NCI-H1048 (cell line): ENCODE results near the gene NUDT2.
"Not testable (repeated sequence)": the region's sequence is repeated elsewhere in the genome, so short reads cannot be mapped to it uniquely, and the experiment has no call there.

Experiments
- DNase-seq: peaks from one replicate; lab custom pipeline; 2025; lab: John Stamatoyannopoulos, UW

The NUDT2 gene

DNA sequence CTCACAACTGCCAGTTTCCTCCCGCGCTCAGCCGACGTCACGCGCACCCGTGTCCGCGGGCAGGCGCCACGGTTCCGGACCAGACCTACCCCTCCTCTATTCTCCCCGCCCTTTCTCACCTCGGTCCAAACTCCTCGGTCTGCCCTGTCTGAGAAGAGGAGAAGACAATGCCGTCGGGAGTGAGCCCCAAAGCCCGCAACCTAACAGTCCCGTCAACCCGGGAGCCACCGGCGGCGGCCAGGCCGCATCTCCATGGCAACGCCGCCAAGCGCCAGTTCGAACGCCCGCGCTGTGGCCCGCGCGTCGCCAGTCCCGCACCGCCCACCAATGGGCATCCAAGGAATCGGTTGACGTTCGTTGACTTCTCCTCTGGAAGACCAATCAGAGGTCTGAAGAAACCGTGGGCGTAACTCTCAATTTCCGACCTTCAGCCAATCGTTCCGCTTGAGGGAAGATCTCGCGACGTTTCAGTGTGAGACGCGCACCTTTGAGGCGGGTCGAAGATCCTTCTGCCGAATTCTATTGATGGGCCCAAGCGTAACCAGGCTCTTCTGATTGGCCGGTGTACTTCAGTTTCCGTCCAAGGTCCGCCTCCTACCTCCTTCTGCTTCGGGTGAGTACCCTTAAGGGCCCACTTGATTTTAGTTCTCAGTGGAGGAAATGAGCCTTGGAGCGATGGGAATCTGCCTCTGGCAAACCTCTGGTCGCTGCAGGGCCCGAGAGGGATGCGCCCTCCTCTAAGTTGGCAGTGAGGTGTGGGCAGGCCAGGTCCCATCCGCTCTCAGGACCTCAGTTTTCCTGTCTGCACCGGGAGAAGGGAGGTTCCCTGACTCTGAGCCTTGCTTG, at the start of gene NUDT2, which contains the start of gene KIF24:
Gene NUDT2 (plus strand): TSS at position 583 of the 846 bp plus-strand sequence. CDS start 9,471 bp downstream, outside the sequence.
Gene KIF24 (minus strand): TSS at position 282 of the 846 bp plus-strand sequence. CDS start 17,922 bp downstream, outside the sequence.
- DNase-seq, result peak; percentile 99

DNA sequence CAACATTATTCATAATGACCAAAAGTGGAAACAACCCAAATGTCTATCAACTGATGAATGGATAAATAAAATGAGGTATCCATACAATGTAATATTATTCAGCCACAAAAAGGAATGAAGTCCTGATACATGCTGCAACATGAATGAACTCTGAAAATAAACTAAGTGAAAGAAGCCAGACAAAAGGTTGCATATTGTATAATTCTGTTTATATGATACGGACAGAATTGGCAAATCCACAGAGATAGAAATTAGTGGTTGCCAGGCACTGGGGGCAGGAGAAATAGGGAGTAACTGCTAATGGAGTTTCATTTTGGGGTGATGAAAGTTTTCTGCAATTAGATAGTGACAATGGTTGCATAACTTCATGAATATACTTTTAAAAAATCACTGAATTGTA, 47.3 kb upstream of the NUDT2 start:
- DNase-seq, result no peak

- no peak for DNase-seq
Measured at GRCh38 chr9:34289159-34289558, 40.2 kb upstream of the NUDT2 start.

GRCh38 chr9:34291023-34291422, 38.3 kb upstream of the NUDT2 start:
- DNase-seq, result no peak

DNA sequence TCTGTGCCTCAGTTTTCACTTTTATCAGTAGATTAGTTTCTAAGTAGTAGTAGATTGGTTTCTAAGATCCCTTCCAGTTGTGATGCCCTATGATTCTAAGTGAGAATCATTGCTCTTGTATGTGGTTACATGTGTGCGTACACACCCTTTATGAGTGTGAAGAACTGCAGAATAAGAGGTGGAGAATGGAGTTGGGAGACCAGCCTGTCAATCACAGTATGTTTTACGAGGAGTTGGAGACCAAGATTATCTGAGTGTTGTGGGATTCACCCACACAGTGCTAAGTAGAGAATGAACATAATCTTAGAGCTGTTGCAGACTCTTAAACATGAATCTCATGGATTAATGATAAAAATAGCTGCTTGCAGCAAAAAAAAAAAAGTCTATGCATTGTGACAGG, 37.9 kb upstream of the NUDT2 start:
- no peak for DNase-seq

- DNase-seq, result no peak
Measured at GRCh38 chr9:34292552-34292951, 36.8 kb upstream of the NUDT2 start.

DNA sequence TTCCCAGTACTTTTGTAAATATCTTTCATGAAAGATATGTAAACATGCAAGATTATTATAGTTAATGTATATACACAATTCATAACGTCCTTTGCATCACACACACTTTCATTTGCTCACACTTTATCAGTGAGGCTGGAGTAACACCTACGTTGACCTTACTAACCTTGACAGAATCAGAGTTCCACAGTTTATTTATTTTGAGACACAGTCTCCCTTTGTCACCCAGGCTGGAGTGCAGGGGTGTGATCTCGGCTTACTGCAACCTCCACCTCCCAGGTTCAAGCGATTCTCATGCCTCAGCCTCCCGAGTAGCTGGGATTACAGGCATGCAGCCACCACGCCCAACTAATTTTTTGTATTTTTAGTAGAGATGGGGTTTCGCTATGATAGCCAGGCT, 28.3 kb upstream of the NUDT2 start:
- DNase-seq, result not testable (repeated sequence)

DNA sequence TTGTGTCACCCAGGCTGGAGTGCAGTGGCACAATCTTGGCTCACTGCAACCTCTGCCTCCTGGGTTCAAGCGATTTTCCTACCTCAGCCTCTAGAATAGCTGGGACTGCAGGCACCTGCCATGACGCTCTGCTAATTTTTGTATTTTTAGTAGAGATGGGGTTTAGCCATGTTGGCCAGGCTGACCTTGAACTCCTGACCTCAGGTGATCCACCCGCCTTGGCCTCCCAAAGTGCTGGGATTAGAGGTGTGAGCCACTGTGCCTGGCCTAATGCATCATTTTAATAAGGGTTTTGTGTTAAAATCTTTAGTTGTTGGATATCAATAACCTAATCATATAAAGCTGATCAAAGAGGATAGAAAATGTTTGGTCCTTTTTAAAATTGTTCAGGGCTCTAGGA, 21.1 kb upstream of the NUDT2 start:
- DNase-seq, result not testable (repeated sequence)

DNA sequence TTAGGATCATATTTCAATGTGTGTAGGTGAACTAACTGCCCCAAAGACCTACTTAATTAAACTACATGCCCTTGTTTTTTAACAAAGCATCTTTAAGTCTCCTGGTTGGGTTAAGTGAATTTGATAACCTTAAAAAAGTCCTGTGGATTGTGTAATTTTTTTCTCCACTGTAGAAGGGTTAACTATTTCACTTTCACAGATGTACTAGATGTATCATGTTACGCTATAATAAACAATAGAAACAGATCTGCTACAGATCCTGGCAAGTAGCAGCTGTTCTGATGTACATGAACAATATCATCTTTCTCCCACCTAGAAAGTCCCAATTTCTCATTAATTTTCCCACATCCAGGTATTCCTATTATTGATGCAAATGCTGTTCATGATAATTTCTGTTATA, 19.2 kb upstream of the NUDT2 start:
- DNase-seq, result no peak

GRCh38 chr9:34311499-34312185, 17.7 kb upstream of the NUDT2 start:
- no peak for DNase-seq

- no peak for DNase-seq
Measured at GRCh38 chr9:34317436-34317835, 11.9 kb upstream of the NUDT2 start.

DNA sequence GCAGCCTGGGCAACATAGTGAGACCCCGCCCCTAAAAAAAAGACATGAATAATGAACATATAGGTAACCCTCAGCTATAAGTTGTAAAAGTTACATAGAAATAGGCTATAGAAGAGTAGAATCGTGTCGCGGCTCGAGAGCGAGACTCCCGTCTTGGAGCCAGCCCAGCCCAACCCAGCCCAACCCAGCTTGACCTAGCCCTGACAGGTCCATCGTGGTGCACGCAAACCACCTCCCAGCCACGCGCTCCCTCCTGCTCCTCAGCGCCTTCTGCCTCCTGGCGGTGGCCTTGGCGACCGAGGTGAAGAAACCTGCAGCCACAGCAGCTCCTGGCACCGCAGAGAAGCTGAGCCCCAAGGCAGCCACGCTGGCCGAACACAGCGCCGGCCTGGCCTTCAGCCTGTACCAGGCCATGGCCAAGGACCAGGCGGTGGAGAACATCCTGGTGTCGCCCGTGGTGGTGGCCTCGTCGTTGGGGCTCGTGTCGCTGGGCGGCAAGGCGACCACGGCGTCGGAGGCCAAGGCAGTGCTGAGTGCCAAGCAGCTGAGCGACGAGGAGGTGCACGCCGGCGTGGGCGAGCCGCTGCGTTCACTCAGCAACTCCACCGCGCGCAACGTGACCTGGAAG, 11.1 kb upstream of the NUDT2 start:
- DNase-seq, result no peak

GRCh38 chr9:34321451-34321850, 7.9 kb upstream of the NUDT2 start:
- no peak for DNase-seq

DNA sequence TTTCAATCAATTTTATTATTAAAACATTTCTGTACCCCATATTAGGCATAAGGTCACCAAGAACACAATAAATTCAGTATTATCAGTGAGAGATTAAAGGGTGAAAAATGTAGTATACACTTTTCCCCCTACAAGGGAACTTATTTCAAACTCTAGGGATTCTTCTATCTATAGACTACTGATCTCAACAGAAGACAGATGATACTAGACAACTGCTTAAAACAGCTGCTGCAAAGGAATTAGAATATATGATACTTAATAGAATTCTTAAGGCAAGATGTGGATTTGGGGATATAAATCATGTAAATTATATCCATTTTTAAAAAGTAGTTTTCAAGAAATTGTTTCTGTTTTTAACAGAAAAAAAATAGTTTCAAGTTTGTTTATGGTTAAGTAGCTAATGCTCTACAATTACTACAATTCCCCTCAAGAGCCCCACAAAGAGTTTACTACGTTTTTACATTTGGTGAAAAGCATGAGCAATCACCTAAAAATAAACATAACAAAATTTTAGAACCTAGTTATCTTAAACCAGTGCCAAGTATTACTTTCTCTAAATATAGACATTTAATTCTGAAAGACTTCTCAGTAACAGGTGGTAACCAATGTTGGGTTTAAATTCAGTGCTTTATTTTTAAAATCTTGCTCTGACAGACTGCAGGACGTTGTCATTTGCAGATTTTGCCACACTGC, 6.3 kb upstream of the NUDT2 start:
- no peak for DNase-seq

GRCh38 chr9:34326690-34327089, 2.7 kb upstream of the NUDT2 start:
- no peak for DNase-seq

GRCh38 chr9:34328500-34328986, 826 bp upstream of the NUDT2 start:
- no peak for DNase-seq

DNA sequence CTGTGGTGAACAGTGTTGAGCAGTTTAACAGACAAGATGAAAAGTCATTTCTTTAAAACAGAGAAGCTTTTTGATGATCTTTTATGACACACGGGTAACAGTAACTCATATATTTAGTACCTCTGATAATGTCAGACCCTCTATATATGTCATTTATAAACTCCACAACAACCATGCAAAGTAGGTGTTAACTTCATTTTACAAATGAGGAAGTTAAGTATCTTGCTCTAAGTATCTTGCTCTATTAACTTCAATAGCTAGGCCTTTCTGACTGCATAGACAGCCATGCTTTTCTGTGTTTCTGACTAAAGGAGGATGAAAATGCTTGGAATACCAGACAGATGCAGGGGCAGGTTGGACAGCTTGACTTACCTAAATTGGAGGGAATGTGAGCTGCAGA, 1.8 kb downstream of the NUDT2 start:
- no peak for DNase-seq

DNA sequence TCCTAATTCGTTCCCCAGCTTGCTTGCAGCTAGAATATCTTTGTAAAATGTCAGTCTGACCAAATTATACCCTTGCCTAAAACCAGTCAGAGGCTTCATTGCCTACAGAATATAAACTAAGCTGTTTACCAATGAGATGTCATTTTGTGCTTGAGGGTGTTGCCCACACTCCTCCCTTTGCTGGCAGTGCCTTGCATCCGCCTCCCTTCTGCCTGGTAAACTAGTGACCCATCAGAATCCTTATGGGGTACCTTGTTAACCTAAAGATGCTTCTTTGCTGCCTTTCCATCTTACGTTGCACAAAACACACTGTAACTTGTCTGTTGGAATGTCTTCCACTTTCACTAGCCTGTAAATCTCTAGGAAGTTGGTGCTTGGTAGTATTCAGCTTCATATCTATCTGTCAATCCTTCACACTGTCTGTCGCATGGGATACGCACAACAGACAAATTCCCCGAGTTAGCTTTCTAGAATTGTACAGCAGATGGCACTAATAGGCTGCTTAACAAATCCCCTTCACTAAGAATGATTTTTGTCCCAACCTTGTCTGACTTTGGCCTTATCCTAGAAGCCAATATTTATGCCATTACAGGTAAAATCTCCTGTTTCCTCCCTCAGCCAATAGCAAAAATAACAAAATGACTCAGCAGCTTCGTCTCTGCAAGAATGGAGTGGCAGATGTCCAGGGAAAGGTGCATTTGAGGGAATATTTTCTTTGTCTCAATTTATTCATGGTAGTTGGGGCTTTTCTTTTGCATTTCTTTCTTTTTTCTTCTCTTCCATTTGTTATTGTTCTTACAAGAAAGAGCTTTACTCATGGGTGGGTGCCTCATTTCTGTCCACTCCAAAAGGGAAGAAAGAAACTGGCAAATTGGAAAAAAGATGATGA, 3.0 kb downstream of the NUDT2 start:
- no peak for DNase-seq

DNA sequence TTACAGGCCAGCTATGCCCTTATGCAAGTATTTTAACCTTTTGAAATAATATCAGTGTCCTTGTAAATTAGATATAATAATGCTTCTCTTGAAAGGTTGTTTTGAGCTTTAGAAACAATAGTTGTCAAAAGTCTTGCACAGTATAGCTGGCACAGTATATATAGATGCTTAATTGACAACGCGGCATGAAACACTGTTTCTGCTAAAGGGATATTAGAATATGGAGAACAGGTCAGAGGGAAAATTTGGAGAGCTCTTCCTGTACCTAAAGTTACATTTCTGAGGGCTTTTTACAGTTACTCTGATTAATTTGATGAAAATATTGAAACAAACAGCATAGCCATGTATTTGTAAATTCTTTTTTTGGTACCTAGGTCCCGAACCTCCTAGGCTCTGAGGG, 4.5 kb downstream of the NUDT2 start:
- DNase-seq, result no peak

GRCh38 chr9:34334337-34334824, 5.0 kb downstream of the NUDT2 start:
- DNase-seq, result peak; percentile 92

DNA sequence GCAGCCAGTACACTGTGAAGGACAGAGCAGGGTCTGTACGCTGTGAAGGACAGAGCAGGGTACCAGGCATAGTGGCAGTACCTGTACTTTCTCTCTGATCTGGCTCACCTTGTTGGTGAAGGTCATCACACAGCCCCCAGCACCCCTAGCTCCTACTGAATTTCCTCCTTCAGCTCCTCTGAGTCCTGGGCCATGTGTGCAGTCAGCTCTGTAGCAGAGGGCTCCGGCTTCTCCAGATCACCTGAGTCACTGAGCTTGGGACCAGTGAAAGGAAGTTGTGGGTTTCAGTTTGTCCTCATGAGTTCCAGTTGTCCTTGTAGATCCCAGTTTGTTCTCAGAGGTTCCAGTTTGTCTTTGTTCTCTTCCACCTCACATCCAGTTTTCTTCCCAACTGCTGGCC, 5.5 kb downstream of the NUDT2 start:
- no peak for DNase-seq
